SK-N-MC (cell line): ENCODE data around the gene CIITA.

Source experiments
- EZH2 ChIP-seq: fragments of 200-600 bp; sonication (generic); IDR thresholded peaks from one replicate; pipeline ENCODE4 v1.6.1; 2017; ENCODE audit warnings: antibody characterized with exemption
- FOXP2 ChIP-seq: optimal IDR thresholded peaks from 2 replicates; pipeline ENCODE3; 2011; ENCODE audit warnings: mild to moderate bottlenecking, moderate library complexity; ENCODE audit not compliant: insufficient read depth; ENCODE audit errors: extremely low read length, control extremely low read depth
- POLR2AphosphoS5 ChIP-seq: IDR thresholded peaks from 2 replicates; pipeline ENCODE4 v1.6.1; 2012; ENCODE audit warnings: mild to moderate bottlenecking, low read depth, low read length, borderline replicate concordance

GRCh38 chr16:10916534-10916933 lies 39.5 kb downstream of the CIITA start:
- TF ChIP-seq POLR2AphosphoS5: no peak
- no peak for TF ChIP-seq EZH2
- no peak for TF ChIP-seq FOXP2
